Limb (tissue), 2 donors: Measurements from ENCODE around the gene METTL21C.
A peak's percentile ranks its signal among the peaks of the same experiment; 100 is the strongest.

Experiments
- DNase-seq, 2 donors: peaks; one replicate each; pipeline ENCODE4 v3.0.0-alpha.2; 2016; ENCODE audit errors: extremely low spot score in 2 of 2

The METTL21C gene

GRCh38 chr13:102667911-102668310 lies 26.9 kb downstream of the METTL21C start:
- no peak for DNase-seq

GRCh38 chr13:102667023-102667422 lies 27.8 kb downstream of the METTL21C start:
- DNase-seq = no peak

- DNase-seq = no peak
Measured at GRCh38 chr13:102659168-102659713, 35.6 kb downstream of the METTL21C start.

GRCh38 chr13:102658660-102659059 lies 36.2 kb downstream of the METTL21C start:
- DNase-seq = no peak

- DNase-seq = no peak
Measured at GRCh38 chr13:102657630-102658029, 37.2 kb downstream of the METTL21C start.

- DNase-seq = no peak
Measured at GRCh38 chr13:102654756-102655155, 40.1 kb downstream of the METTL21C start.

- DNase-seq = no peak
Measured at GRCh38 chr13:102651892-102652291, 43.0 kb downstream of the METTL21C start.

- DNase-seq = no peak
Measured at GRCh38 chr13:102651392-102651791, 43.5 kb downstream of the METTL21C start.

- DNase-seq = no peak
Measured at GRCh38 chr13:102650444-102650843, 44.4 kb downstream of the METTL21C start.

GRCh38 chr13:102648046-102648445 lies 46.8 kb downstream of the METTL21C start:
- DNase-seq = no peak

- DNase-seq = no peak
Measured at GRCh38 chr13:102645701-102646100, 49.1 kb downstream of the METTL21C start.

- DNase-seq = no peak
Measured at GRCh38 chr13:102643656-102644055, 51.2 kb downstream of the METTL21C start.

- DNase-seq = peak in 1 of 2 donors; percentile 37
Measured at GRCh38 chr13:102642475-102642874, 52.4 kb downstream of the METTL21C start.

- DNase-seq = no peak
Measured at GRCh38 chr13:102642029-102642428, 52.8 kb downstream of the METTL21C start.

- DNase-seq = no peak
Measured at GRCh38 chr13:102638741-102639140, 56.1 kb downstream of the METTL21C start.
